Endothelial cell of umbilical vein (primary cell): ENCODE data around the gene SERBP1. TPM values are rescaled to one million over a fixed set of nuclear protein-coding genes. Genes with fewer than 3 reads are reported as not detected.
A peak's percentile ranks its signal among the peaks of the same experiment; 100 is the strongest.

Experiments used
- BruUV-seq: library from RNA; stranded (reverse); fragments of 400-500 nt; replicated peaks from 2 replicates; lab custom pipeline; 2021; lab: Mats Ljungman, UMichigan
- CTCF ChIA-PET: fragments of 300-600, 350-600 bp; sonication (Branson Sonifier 250); formaldehyde crosslinking; loops from one replicate; lab custom pipeline; 2021; ENCODE audit warnings: antibody characterized with exemption, inconsistent platforms; lab: Charles Lee
- POLR2A ChIA-PET: fragments of 300-600, 350-600 bp; sonication (Branson Sonifier 250); formaldehyde crosslinking; loops from one replicate; lab custom pipeline; 2021; ENCODE audit warnings: antibody characterized with exemption, inconsistent platforms; lab: Charles Lee
- DNase-seq: peaks from one replicate; pipeline ENCODE4 v3.0.0-alpha.2; 2011; ENCODE audit warnings: low read depth, low spot score
- FAIRE-seq: peaks from 2 replicates; lab custom pipeline; 2011; peaks lifted over from hg19 to GRCh38; lab: Jason Lieb, UNC
- H2AFZ ChIP-seq: 2 replicates; pipeline ENCODE4 v1.6.0; 2012; ENCODE audit warnings: low read depth, low read length, control low read depth, inconsistent platforms
- H3K27ac ChIP-seq: 2 replicates; pipeline ENCODE4 v1.5.1; 2011; ENCODE audit warnings: low read depth, mild to moderate bottlenecking, control low read depth, low read length, moderate library complexity; ENCODE audit not compliant: insufficient read depth
- H3K27me3 ChIP-seq, 2 experiments: 2 replicates each; pipeline versions ENCODE4 v1.6.0 to v1.6.1; 2011; ENCODE audit warnings: low read length in 2 of 2, mixed read lengths in 1 of 2; ENCODE audit not compliant: control insufficient read depth in 2 of 2, insufficient read depth in 2 of 2
- H3K36me3 ChIP-seq, 2 experiments: 2 replicates in 1 of 2; 3 replicates in 1 of 2; pipeline ENCODE4 v1.5.1; 2011; ENCODE audit warnings: low read length in 2 of 2, mild to moderate bottlenecking in 1 of 2, moderate library complexity in 1 of 2; ENCODE audit not compliant: control insufficient read depth in 2 of 2, insufficient read depth in 2 of 2; ENCODE audit errors: extremely low read depth in 1 of 2
- H3K4me1 ChIP-seq: 3 replicates; pipeline ENCODE4 v1.5.1; 2011; ENCODE audit warnings: mild to moderate bottlenecking, low read length; ENCODE audit not compliant: control insufficient read depth, insufficient read depth; ENCODE audit errors: extremely low read depth
- H3K4me2 ChIP-seq: 2 replicates; pipeline ENCODE4 v1.6.1; 2011; ENCODE audit warnings: low read length, control low read depth, mixed read lengths; ENCODE audit not compliant: insufficient read depth
- H3K4me3 ChIP-seq, 3 experiments: fragments of 200-600 bp in 1 of 3; sonication (generic), shearing (Covaris generic) in 1 of 3; replicated peaks in 1 of 3; 2 replicates each; pipeline ENCODE4 v1.5.1; 2011 to 2016; ENCODE audit warnings: control low read depth in 3 of 3, low read length in 3 of 3, mild to moderate bottlenecking in 2 of 3, inconsistent platforms in 1 of 3, low read depth in 1 of 3, moderate library complexity in 1 of 3; ENCODE audit not compliant: insufficient read depth in 1 of 3
- H3K79me2 ChIP-seq: 2 replicates; pipeline ENCODE4 v1.6.0; 2012; ENCODE audit warnings: low read length, inconsistent platforms; ENCODE audit not compliant: control insufficient read depth, insufficient read depth
- H3K9ac ChIP-seq: replicated peaks from 2 replicates; pipeline ENCODE3; 2011; ENCODE audit warnings: low read length, control low read depth; ENCODE audit not compliant: insufficient read depth; ENCODE audit errors: extremely low read depth
- H3K9me1 ChIP-seq: replicated peaks from 3 replicates; pipeline ENCODE4 v1.6.0; 2011; ENCODE audit warnings: mild to moderate bottlenecking, low read length; ENCODE audit not compliant: control insufficient read depth, insufficient read depth; ENCODE audit errors: extremely low read depth
- H3K9me3 ChIP-seq: replicated peaks from 2 replicates; pipeline ENCODE4 v1.5.1; 2012; ENCODE audit warnings: low read length, inconsistent platforms; ENCODE audit not compliant: control insufficient read depth, insufficient read depth
- H4K20me1 ChIP-seq: replicated peaks from 2 replicates; pipeline ENCODE3; 2011; ENCODE audit warnings: mild to moderate bottlenecking, low read length; ENCODE audit not compliant: control insufficient read depth, insufficient read depth; ENCODE audit errors: extremely low read depth
- CTCF ChIP-seq, 2 donors: IDR thresholded peaks; 1 replicate in 1 of 2; 2 replicates in 1 of 2; pipeline ENCODE4 v1.5.1; 2011; ENCODE audit warnings: low read length in 2 of 2, mild to moderate bottlenecking in 2 of 2, moderate library complexity in 2 of 2, control low read depth in 1 of 2, inconsistent platforms in 1 of 2, low read depth in 1 of 2; ENCODE audit not compliant: insufficient read depth in 1 of 2; ENCODE audit errors: extremely low read depth in 1 of 2
- EZH2 ChIP-seq: IDR thresholded peaks from 2 replicates; pipeline ENCODE4 v1.6.1; 2012; ENCODE audit warnings: borderline replicate concordance, low read depth, mild to moderate bottlenecking, moderate library complexity, low read length, inconsistent platforms; ENCODE audit not compliant: severe bottlenecking
- GATA2 ChIP-seq: IDR thresholded peaks from 2 replicates; pipeline ENCODE4 v1.7.0; 2011; ENCODE audit warnings: low read depth, mild to moderate bottlenecking, moderate library complexity, mixed read lengths, low read length; ENCODE audit not compliant: insufficient read length, insufficient read depth
- JUN ChIP-seq: IDR thresholded peaks from 2 replicates; pipeline ENCODE4 v1.6.1; 2011; ENCODE audit warnings: borderline replicate concordance, low read depth; ENCODE audit not compliant: insufficient read length, insufficient read depth
- MAX ChIP-seq: IDR thresholded peaks from 2 replicates; pipeline ENCODE4 v1.6.1; 2011; ENCODE audit not compliant: insufficient read depth, insufficient read length
- MYC ChIP-seq: IDR thresholded peaks from one replicate; pipeline ENCODE4 v1.6.1; 2011; ENCODE audit warnings: mild to moderate bottlenecking, low read depth, low read length
- POLR2A ChIP-seq: IDR thresholded peaks from 2 replicates; pipeline ENCODE4 v1.6.1; 2012; ENCODE audit warnings: low read depth, mild to moderate bottlenecking, control low read depth, low read length
- POLR2AphosphoS5 ChIP-seq: IDR thresholded peaks from 2 replicates; pipeline ENCODE4 v1.6.1; 2012; ENCODE audit warnings: low read depth, mild to moderate bottlenecking, control low read depth, low read length, moderate library complexity; ENCODE audit not compliant: insufficient read depth
- dilution Hi-C: fragments of 300-500 bp; cut with MboI; formaldehyde crosslinking; loops from one replicate; pipeline ENCODE4 v1.15.0; 2019; ENCODE audit warnings: low sequenced_read_pairs; ENCODE audit not compliant: extremely low pct_ligation_motif_present
- intact Hi-C: fragments of 100-400 bp; cut with micrococcal nuclease; formaldehyde crosslinking; loops from one replicate; pipeline ENCODE4 v1.10.0; 2022
- polyA plus RNA-seq, 4 experiments: library from polyadenylated mRNA; depleted of rRNA in 3 of 4; stranded (reverse) in 3 of 4; unstranded in 1 of 4; fragments of >200 nt; gene quantifications; 2 replicates each; pipeline versions ENCODE4 v1.2.1 to v1.2.3, GENCODE V29; 2011 to 2012; ENCODE audit warnings: missing spikeins in 1 of 4
- total RNA-seq: library from RNA; stranded (reverse); gene quantifications from 2 replicates; pipeline ENCODE4 v1.2.3, GENCODE V29; 2021

SERBP1 gene
- total and polyA plus RNA-seq, 2 donors (not counting 3 experiments of a cell fraction or from before 2014, with no cell fraction given), result 145 to 293 TPM

DNA sequence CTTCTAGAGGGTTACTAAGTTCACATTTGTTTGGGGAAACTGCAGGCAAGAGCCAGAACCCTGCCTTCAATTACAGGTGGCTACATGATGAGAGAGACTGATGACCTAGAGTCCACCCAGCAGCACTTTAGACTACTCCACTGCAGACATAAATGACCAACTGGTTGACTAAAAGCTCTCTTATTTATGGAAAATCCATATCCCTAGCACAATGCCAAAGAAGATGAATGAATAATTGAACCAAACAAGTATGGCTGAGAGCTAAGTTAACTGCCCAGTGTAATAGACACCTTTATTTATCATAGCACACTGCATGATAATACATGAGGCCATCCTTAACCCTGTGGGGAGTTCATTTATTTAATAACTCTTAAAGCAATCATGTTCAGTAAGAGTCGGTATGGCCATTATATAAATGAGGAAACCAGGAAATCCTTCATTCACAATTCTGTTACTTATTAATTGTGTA lies 62.1 kb downstream of the SERBP1 start:
- dilution Hi-C loops, result no loop called here

GRCh38 chr1:67367370-67368045 lies 62.7 kb downstream of the SERBP1 start:
- DNase-seq, result peak; percentile 24

More for the DNA sequence above, 62.1 kb downstream of the SERBP1 start:
- Histone ChIP-seq H3K27ac (no peak overlapping the region), H3K4me3 (no peak overlapping the region), H3K9me3 (no peaks in the 10 kb centered on the region), H3K4me2 (no peak overlapping the region), H4K20me1 (no peaks in the 10 kb centered on the region), H3K9me1 (no peaks in the 10 kb centered on the region), H3K79me2 (no peaks in the 10 kb centered on the region), H3K4me1 (no peaks in the 10 kb centered on the region), H3K36me3 (no peaks in the 10 kb centered on the region), H3K9ac (no peak overlapping the region), H2AFZ (no peak overlapping the region), H3K27me3 (no peaks in the 10 kb centered on the region)
- POLR2A ChIA-PET, result no interaction called here
- no peak for TF ChIP-seq MAX
- TF ChIP-seq JUN, result no peak
- DNase-seq (no peak), FAIRE-seq (no peak)
- intact Hi-C loops, result no loop called here
- CTCF ChIA-PET, result interaction anchor here (0.6 to 1.3 kb wide), 3 partner anchors 21 to 133 kb away, joined by 4 to 5 read pairs (median 4); no protein-coding TSS in a partner anchor
- BruUV-seq, result no TSS peak

More at GRCh38 chr1:67367370-67368045, 62.7 kb downstream of the SERBP1 start:
- Histone ChIP-seq H3K9me1 (no peaks in the 10 kb centered on the region), H3K4me3 (no peak overlapping the region), H4K20me1 (no peaks in the 10 kb centered on the region), H2AFZ (no peak overlapping the region), H3K4me1 (no peaks in the 10 kb centered on the region), H3K4me2 (no peak overlapping the region), H3K27me3 (no peaks in the 10 kb centered on the region), H3K27ac (no peak overlapping the region), H3K9me3 (no peaks in the 10 kb centered on the region), H3K79me2 (no peaks in the 10 kb centered on the region), H3K9ac (no peak overlapping the region), H3K36me3 (no peaks in the 10 kb centered on the region)
- CTCF ChIA-PET, result interaction anchor here (0.6 to 1.3 kb wide), 4 partner anchors 10 to 133 kb away, joined by 4 to 5 read pairs (median 4); no protein-coding TSS in a partner anchor
- BruUV-seq, result no TSS peak
- TF ChIP-seq GATA2 (no peak), EZH2 (no peak), POLR2AphosphoS5 (no peak), MYC (no peak), CTCF (IDR thresholded peaks at IDR 0.05; ENCODE audit: extremely low read depth in 1 of 2, insufficient read depth in 1 of 2, low read depth in 1 of 2, low read length in 2 of 2) (no peak), JUN (no peak), MAX (no peak), POLR2A (no peak)
- POLR2A ChIA-PET, result no interaction called here
- dilution Hi-C loops, result no loop called here
- FAIRE-seq, result no peak
- intact Hi-C loops, result no loop called here
